Liver (tissue), 3 donors: ENCODE results near the gene ARL4D.

Experiments used
- ATF3 ChIP-seq: IDR thresholded peaks from 2 replicates; pipeline ENCODE4 v1.6.1; 2016; ENCODE audit warnings: antibody characterized with exemption
- CTCF ChIP-seq: fragments of 150-350 bp; IDR thresholded peaks from 2 replicates; pipeline ENCODE4 v1.5.1; 2017; ENCODE audit warnings: improper control_type of control experiment, low read depth, low read length; ENCODE audit not compliant: missing input control
- EGR1 ChIP-seq, 2 donors: IDR thresholded peaks; 2 replicates each; pipeline ENCODE4 v1.6.1; 2016 to 2018; ENCODE audit warnings: antibody characterized with exemption in 2 of 2, low read depth in 2 of 2
- HNF4A ChIP-seq, 2 donors: conservative IDR thresholded peaks; 2 replicates each; pipeline ENCODE4 v1.6.1; 2016; ENCODE audit warnings: antibody characterized with exemption in 2 of 2, mild to moderate bottlenecking in 2 of 2
- MAX ChIP-seq: IDR thresholded peaks from 2 replicates; pipeline ENCODE4 v1.6.1; 2016; ENCODE audit warnings: antibody characterized with exemption
- RAD21 ChIP-seq, 2 donors: IDR thresholded peaks; 2 replicates each; pipeline ENCODE4 v1.6.1; 2016; ENCODE audit warnings: antibody characterized with exemption in 2 of 2, mild to moderate bottlenecking in 2 of 2
- REST ChIP-seq: IDR thresholded peaks from 2 replicates; pipeline ENCODE4 v1.6.1; 2016; ENCODE audit warnings: antibody characterized with exemption, mild to moderate bottlenecking
- RXRA ChIP-seq, 2 donors: IDR thresholded peaks; 2 replicates each; pipeline ENCODE4 v1.6.1; 2017 to 2018; ENCODE audit warnings: antibody characterized with exemption in 2 of 2, mild to moderate bottlenecking in 1 of 2
- SP1 ChIP-seq: IDR thresholded peaks from 2 replicates; pipeline ENCODE4 v1.6.1; 2018; ENCODE audit warnings: antibody characterized with exemption, mild to moderate bottlenecking
- TAF1 ChIP-seq: conservative IDR thresholded peaks from 2 replicates; pipeline ENCODE4 v1.6.1; 2016; ENCODE audit warnings: antibody characterized with exemption, mild to moderate bottlenecking
- YY1 ChIP-seq: IDR thresholded peaks from 2 replicates; pipeline ENCODE4 v1.6.1; 2016; ENCODE audit warnings: antibody characterized with exemption, mild to moderate bottlenecking
- ZBTB33 ChIP-seq: IDR thresholded peaks from 2 replicates; pipeline ENCODE4 v1.6.1; 2016; ENCODE audit warnings: antibody characterized with exemption
- donor health status: healthy.
- donor health status: healthy.

- TF ChIP-seq CTCF (no peak), MAX (no peak), REST (no peak), RAD21 (IDR thresholded peaks at IDR 0.05) (no peak), SP1 (no peak), TAF1 (no peak), RXRA (IDR thresholded peaks at IDR 0.05) (no peak), ATF3 (no peak), HNF4A (conservative IDR thresholded peaks at IDR 0.05) (no peak), EGR1 (IDR thresholded peaks at IDR 0.05; ENCODE audit: low read depth in 2 of 2) (no peak), ZBTB33 (no peak), YY1 (no peak)
These were observed 21.6 kb upstream of the ARL4D start for GRCh38 chr17:43377056-43377810.
